Pulmonary artery endothelial cell (primary cell): ENCODE measurements around the gene TLE1. TPM values are rescaled to one million over a fixed set of nuclear protein-coding genes. Genes with fewer than 3 reads are reported as not detected.

Experiments
- DNase-seq: peaks from one replicate; pipeline ENCODE4 v3.0.0-alpha.2; 2011; ENCODE audit warnings: low read depth, low spot score
- total RNA-seq: library from RNA; depleted of rRNA; stranded (reverse); fragments of >200 nt; gene quantifications from 2 replicates; pipeline ENCODE4 v1.2.3, GENCODE V29; 2014

Gene TLE1
- total RNA-seq, 1 donor from 2014 or later, result 54.5 TPM

- DNase-seq, result no peak
Measured at GRCh38 chr9:81579381-81579780, 110.0 kb downstream of the TLE1 start.

GRCh38 chr9:81578606-81579005 lies 110.7 kb downstream of the TLE1 start:
- no peak for DNase-seq

- no peak for DNase-seq
Measured at GRCh38 chr9:81575956-81576355, 113.4 kb downstream of the TLE1 start.

- DNase-seq, result no peak
Measured at GRCh38 chr9:81574405-81574804, 114.9 kb downstream of the TLE1 start.

- no peak for DNase-seq
Measured at GRCh38 chr9:81573415-81574321, 115.7 kb downstream of the TLE1 start.

- DNase-seq, result no peak
Measured at GRCh38 chr9:81570083-81570482, 119.3 kb downstream of the TLE1 start.

- DNase-seq, result no peak
Measured at GRCh38 chr9:81566074-81566698, 123.2 kb downstream of the TLE1 start.

GRCh38 chr9:81565609-81566008 lies 123.7 kb downstream of the TLE1 start:
- no peak for DNase-seq

GRCh38 chr9:81565144-81565543 lies 124.2 kb downstream of the TLE1 start:
- DNase-seq, result no peak

GRCh38 chr9:81564632-81565031 lies 124.7 kb downstream of the TLE1 start:
- DNase-seq, result no peak

- no peak for DNase-seq
Measured at GRCh38 chr9:81563739-81564138, 125.6 kb downstream of the TLE1 start.

- DNase-seq, result no peak
Measured at GRCh38 chr9:81563020-81563407, 126.3 kb downstream of the TLE1 start.

GRCh38 chr9:81562231-81563019 lies 126.9 kb downstream of the TLE1 start:
- DNase-seq, result peak; percentile 86

GRCh38 chr9:81560851-81561732 lies 128.3 kb downstream of the TLE1 start:
- no peak for DNase-seq

- no peak for DNase-seq
Measured at GRCh38 chr9:81559709-81560108, 129.6 kb downstream of the TLE1 start.

- no peak for DNase-seq
Measured at GRCh38 chr9:81559197-81559596, 130.2 kb downstream of the TLE1 start.

- no peak for DNase-seq
Measured at GRCh38 chr9:81558091-81558830, 131.1 kb downstream of the TLE1 start.

GRCh38 chr9:81557452-81558090 lies 131.8 kb downstream of the TLE1 start:
- DNase-seq, result no peak

GRCh38 chr9:81556923-81557322 lies 132.4 kb downstream of the TLE1 start:
- no peak for DNase-seq

GRCh38 chr9:81552581-81552991 lies 136.8 kb downstream of the TLE1 start:
- DNase-seq, result no peak
